Measurements from ENCODE around the gene KASH5.

The KASH5 gene

GRCh38 chr19:49387936-49388372 is at the start of gene KASH5:
Gene KASH5 (plus strand): TSS chr19:49388249. CDS start chr19:49390884, 2,635 bp downstream.
- in situ Hi-C loops (cut with HindIII; ENCODE audit: low pct_ligation_motif_present, low pct_unique_long_range_greater_than_20kb, low sequenced_read_pairs) = no loop called here
- peak; percentile 74 for DNase-seq

GRCh38 chr19:49338691-49339300 is 49.3 kb upstream of the KASH5 start:
- in situ Hi-C loops (cut with HindIII; ENCODE audit: low pct_ligation_motif_present, low pct_unique_long_range_greater_than_20kb, low sequenced_read_pairs) = no loop called here
- no peak for DNase-seq

- in situ Hi-C loops (cut with HindIII; ENCODE audit: low pct_ligation_motif_present, low pct_unique_long_range_greater_than_20kb, low sequenced_read_pairs) = no loop called here
- peak; percentile 73 for DNase-seq
Measured at GRCh38 chr19:49339301-49340068, 48.6 kb upstream of the KASH5 start.

GRCh38 chr19:49340069-49340864 is 47.8 kb upstream of the KASH5 start:
- no peak for DNase-seq
- in situ Hi-C loops (cut with HindIII; ENCODE audit: low pct_ligation_motif_present, low pct_unique_long_range_greater_than_20kb, low sequenced_read_pairs) = no loop called here

- in situ Hi-C loops (cut with HindIII; ENCODE audit: low pct_ligation_motif_present, low pct_unique_long_range_greater_than_20kb, low sequenced_read_pairs) = no loop called here
- no peak for DNase-seq
Measured at GRCh38 chr19:49340865-49341718, 47.0 kb upstream of the KASH5 start.

- no peak for DNase-seq
- in situ Hi-C loops (cut with HindIII; ENCODE audit: low pct_ligation_motif_present, low pct_unique_long_range_greater_than_20kb, low sequenced_read_pairs) = no loop called here
Measured at GRCh38 chr19:49342291-49342721, 45.7 kb upstream of the KASH5 start.

GRCh38 chr19:49343123-49343522 is 44.9 kb upstream of the KASH5 start:
- DNase-seq = no peak
- in situ Hi-C loops (cut with HindIII; ENCODE audit: low pct_ligation_motif_present, low pct_unique_long_range_greater_than_20kb, low sequenced_read_pairs) = no loop called here

GRCh38 chr19:49344505-49345423 is 43.3 kb upstream of the KASH5 start:
- DNase-seq = no peak
- in situ Hi-C loops (cut with HindIII; ENCODE audit: low pct_ligation_motif_present, low pct_unique_long_range_greater_than_20kb, low sequenced_read_pairs) = no loop called here

GRCh38 chr19:49347191-49347590 is 40.9 kb upstream of the KASH5 start:
- in situ Hi-C loops (cut with HindIII; ENCODE audit: low pct_ligation_motif_present, low pct_unique_long_range_greater_than_20kb, low sequenced_read_pairs) = no loop called here
- no peak for DNase-seq

- DNase-seq = peak; percentile 52
- in situ Hi-C loops (cut with HindIII; ENCODE audit: low pct_ligation_motif_present, low pct_unique_long_range_greater_than_20kb, low sequenced_read_pairs) = no loop called here
Measured at GRCh38 chr19:49347835-49348234, 40.2 kb upstream of the KASH5 start.

GRCh38 chr19:49348305-49349189 is 39.5 kb upstream of the KASH5 start:
- in situ Hi-C loops (cut with HindIII; ENCODE audit: low pct_ligation_motif_present, low pct_unique_long_range_greater_than_20kb, low sequenced_read_pairs) = no loop called here
- DNase-seq = no peak

GRCh38 chr19:49349567-49349966 is 38.5 kb upstream of the KASH5 start:
- in situ Hi-C loops (cut with HindIII; ENCODE audit: low pct_ligation_motif_present, low pct_unique_long_range_greater_than_20kb, low sequenced_read_pairs) = no loop called here
- DNase-seq = no peak

GRCh38 chr19:49355909-49356353 is 32.1 kb upstream of the KASH5 start:
- no peak for DNase-seq

GRCh38 chr19:49356382-49356781 is 31.7 kb upstream of the KASH5 start:
- in situ Hi-C loops (cut with HindIII; ENCODE audit: low pct_ligation_motif_present, low pct_unique_long_range_greater_than_20kb, low sequenced_read_pairs) = no loop called here
- DNase-seq = no peak

More at GRCh38 chr19:49355909-49356353, 32.1 kb upstream of the KASH5 start:
- in situ Hi-C loops (cut with HindIII; ENCODE audit: low pct_ligation_motif_present, low pct_unique_long_range_greater_than_20kb, low sequenced_read_pairs) = no loop called here

GRCh38 chr19:49357186-49357585 is 30.9 kb upstream of the KASH5 start:
- in situ Hi-C loops (cut with HindIII; ENCODE audit: low pct_ligation_motif_present, low pct_unique_long_range_greater_than_20kb, low sequenced_read_pairs) = no loop called here
- no peak for DNase-seq

Measured in ACHN (cell line).